ENCODE data around the gene LCORL.
"Not testable (repeated sequence)": the region's sequence is repeated elsewhere in the genome, so short reads cannot be mapped to it uniquely, and the experiment has no call there.

LCORL gene

DNA sequence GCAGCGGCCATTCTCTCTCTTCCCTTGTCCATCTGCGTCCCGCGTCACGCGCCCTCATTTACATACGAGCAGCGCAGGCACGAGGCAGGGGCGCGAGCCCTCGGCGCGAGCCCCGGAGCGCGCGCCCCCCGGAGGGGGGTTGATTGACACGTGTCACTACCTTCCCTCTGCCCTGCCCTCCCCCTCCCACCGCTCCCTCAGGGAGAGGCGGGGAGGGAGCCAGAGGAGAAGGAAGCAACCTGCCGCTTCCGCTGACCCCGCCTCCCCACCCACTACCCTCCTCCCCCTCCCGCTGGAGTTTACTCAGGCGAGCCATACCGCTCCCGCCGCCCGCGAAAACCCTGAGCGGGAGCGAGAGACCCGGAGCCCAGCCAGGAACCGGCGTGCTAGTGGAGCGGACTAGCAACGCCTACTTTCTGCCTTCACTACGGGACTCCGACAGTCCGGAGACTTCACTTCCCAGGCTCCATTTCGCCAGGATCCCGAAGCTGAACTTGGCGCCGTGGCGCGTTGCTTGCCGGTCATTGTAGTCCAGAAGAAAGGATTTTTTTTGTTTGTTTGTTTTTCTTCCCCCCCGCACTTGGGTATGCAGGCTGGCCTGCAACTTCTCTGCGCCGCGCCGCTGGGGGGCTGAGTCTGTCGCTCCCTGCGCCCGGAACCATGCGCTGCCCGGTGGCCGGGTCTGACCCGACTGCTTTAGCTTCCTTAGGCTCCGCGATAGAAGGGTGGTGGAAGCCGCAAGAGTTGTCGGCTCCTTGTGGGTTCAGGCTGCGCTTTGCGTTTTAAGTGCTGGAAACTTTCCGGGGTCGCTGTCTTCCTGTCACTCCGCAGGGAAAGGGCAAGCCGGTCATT is at the start of gene LCORL:
TSS of gene LCORL (minus strand) at position 36 of the 852 bp plus-strand sequence. CDS start at position 32, 4 bp downstream.
- DNase-seq = peak; percentile 90 to 91

- DNase-seq = no peak
Observed at GRCh38 chr4:18069810-18070209, 48.3 kb upstream of the LCORL start.

DNA sequence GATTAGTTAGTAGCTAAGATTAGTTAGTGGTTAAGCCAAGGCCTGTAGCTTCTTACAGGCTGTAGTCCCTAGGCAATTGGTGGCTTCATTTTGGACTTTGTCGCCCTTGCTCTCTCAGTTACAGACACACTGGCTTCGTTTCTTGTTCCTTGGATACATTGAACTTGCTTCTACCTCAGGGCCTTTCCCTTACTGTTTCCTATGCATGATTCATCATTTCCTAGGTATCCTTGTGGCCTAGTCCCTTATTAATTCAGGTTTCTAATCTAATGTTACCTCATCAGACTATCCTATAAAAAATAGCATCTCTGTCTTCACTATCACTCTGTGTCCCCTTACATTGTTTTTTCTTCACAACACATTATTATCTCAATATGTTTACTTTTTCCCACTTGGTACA is 45.5 kb upstream of the LCORL start:
- no peak for DNase-seq

- no peak for DNase-seq
Observed at GRCh38 chr4:18063079-18063478, 41.5 kb upstream of the LCORL start.

GRCh38 chr4:18057821-18058533 is 36.4 kb upstream of the LCORL start:
- DNase-seq = no peak

GRCh38 chr4:18056030-18056429 is 34.5 kb upstream of the LCORL start:
- no peak for DNase-seq

DNA sequence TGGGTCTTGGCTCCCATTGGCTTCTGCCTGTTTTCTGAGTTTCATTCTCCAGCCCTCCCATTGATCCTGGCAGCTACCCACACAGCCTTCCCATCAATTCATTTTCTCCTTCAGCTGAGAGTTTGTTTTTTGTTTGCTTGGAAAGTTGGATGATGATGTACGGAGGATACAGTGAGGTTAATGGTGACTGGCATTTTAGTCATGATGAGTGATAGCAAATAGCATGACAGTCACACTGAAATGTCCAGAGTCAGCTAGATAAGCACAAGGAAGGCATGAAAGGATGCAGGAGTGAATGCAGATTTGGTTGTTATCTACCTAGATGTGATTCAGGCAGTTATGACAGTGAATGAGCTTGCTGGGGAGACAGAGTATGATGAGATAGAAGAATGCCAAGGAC is 30.6 kb upstream of the LCORL start:
- no peak for DNase-seq

GRCh38 chr4:18051281-18051680 is 29.7 kb upstream of the LCORL start:
- no peak for DNase-seq

- no peak for DNase-seq
Observed at GRCh38 chr4:18050448-18050847, 28.9 kb upstream of the LCORL start.

GRCh38 chr4:18049446-18049845 is 27.9 kb upstream of the LCORL start:
- DNase-seq = no peak

DNA sequence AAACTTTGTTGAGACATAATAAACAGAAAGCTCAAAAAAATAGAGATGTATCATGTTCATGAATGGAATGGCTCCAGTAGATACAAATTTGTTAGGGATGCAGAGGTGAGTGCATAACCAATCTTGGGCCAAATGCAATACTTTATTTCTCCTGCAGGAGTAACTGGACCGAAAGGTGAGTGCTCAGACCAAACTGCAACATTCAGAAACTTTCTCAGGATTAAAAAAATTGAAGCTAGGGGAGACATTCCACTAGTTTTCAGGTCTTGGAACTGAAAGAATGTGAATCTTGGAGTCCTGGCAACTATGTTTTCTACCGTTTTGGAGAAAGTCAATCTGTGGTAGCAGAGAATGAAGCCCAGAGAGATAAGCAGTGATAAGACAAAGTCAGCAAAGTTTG is 21.2 kb upstream of the LCORL start:
- DNase-seq = no peak

DNA sequence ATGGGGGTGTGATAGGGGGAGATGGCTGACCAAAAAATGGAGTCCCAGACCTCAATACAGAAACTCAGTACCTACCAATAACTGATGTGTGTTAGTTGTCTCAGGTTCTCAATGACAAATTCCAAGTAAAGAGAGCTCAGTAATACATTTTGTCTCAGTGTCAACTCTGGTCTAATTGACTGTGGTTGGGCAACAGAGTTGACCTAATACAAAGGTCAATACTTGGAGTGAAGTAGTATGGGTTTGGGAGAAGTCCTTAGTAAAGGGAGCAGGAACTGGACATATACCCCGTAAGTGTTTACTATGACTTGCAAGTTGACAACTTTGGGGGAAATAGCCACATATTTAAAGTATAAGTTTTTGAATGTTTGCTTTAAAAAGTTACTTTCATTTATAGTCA is 20.5 kb upstream of the LCORL start:
- DNase-seq = no peak

DNA sequence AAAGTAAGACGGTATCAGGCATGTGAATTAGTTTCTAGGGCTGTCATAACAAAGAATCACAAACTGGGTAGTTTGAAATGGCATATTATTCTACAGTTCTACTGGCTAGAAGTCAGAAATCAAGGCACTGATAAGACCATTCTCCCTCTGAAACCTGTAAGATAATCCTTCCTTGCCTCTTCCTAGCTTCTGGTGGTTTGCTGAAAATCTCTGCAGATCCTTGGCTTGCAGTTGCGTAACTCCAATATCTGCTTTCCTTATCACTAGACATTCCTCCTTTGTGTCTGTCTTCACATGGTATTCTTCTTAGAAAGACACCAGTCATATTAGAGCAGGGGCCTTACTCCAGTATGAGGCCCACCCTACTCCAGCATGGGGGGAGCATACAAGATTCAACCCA is 19.6 kb upstream of the LCORL start:
- DNase-seq = no peak

DNA sequence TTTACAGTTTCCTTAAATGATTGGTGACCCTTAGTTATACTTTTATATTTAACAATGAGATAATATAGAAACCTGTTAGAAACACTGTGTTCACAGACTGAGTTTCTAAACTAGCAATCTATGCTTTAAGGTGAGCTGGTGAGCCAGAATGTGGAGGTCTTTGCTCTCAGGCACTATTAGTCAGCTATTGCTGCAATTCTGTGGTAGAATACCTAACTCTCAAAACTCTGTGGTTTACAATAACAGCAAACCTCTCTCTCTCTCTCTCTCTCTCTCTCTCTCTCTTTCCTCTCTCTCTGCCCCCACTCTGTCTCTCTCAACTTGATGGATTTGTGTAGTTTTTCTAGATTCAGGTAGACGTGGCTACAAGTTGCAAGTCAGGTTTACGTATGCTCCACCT is 17.6 kb upstream of the LCORL start:
- DNase-seq = no peak

DNA sequence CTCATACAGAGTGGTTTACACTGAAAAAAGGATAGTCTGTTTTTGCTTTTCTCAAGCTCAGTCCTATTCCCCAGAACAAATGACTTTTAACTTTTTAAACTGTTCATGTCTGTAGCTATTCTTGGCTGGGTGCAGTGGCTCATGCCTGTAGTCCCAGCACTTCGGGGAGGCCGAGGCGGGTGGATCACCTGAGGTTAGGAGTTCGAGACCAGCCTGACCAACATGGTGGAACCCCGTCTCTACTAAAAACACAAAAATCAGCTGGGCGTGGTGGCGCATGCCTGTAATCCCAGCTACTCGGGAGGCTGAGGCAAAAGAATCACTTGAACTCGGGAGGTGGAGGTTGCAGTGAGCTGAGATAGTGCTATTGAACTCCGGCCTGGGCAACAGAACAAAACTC is 14.8 kb upstream of the LCORL start:
- not testable (repeated sequence) for DNase-seq

DNA sequence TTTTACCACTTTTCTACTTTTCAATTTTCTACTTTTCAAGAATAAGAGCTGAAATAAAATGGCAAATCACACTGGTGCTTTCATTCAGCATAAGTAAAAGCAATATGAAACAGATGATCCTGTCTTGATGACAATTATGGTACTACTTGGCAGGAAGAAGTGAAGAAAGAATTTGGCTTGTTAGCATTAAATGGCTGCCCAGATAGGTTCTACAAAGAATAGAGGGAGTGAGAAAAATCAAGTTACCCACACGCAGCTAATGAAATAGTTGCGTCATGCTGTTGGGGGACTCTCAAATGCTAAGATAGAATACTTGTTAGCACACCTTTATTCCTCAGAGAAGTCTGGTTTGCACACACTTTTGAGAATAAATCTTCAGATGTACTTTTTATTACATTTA is 12.5 kb upstream of the LCORL start:
- no peak for DNase-seq

DNA sequence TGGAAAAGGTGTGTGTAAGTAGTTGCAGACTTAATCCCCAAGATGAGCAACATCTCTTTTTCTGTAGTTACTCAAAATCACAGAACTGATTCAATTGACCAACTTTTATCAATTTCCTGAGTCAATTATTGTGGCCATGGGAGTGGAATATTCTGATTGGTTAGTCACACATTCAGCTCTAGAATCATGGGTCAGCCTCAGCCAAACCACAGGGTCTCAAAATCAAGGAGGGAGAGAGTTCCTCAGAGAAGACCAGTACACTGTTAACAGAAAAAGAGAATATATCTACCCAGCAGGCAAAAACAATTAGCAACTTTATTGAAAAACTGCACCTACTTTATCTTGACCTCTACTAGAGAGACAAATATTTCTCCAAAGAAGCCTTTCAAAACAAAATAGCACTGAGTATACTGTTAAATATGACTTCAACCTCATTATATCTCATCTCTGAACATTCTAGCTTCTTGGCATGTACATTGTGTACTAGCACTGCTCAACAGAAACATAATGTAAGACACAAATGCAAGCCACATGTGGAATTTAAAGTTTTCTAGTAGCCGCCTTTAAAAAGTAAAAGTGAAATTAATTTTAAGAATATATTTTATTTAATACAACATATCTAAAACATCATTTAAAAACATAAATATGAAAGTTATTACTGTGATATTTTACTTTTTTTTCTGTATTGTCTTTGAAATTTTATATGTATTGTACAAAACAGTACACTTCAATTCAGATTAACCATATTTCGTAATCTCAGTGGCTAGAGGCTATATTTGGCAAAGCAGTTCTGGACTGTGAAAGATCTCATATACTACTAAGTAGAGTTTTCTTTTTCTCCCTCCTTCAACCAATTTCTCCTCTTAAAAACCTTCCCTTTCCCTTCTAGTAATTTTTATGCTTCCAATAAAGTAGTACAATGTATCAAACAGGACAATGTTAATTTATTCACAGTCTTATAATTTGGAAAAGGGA is 11.8 kb upstream of the LCORL start:
- DNase-seq = no peak

- DNase-seq = no peak
Observed at GRCh38 chr4:18025288-18025687, 3.7 kb upstream of the LCORL start.

DNA sequence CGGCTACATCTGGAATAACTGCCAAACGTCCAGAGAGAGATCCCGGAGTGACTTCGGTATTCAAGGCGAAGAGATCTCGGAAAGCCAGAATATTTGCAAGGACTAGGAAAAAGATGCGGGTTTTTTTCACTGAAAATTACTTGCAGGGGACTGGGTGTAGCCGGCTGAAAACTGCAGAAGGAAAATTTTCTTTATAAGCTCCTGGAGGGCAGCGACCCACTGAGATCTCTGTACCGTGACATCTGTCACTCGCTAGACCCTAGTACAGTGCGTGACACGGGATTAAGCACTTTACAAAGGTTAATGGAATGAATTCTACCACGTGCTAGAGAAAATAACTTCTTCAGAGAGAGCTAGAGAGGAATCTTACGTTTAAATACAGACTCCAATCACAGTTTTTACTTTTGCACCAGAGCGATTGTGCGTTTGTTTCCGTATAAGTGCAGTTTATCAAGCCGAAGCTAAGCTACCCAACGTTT is 1.1 kb upstream of the LCORL start:
- DNase-seq = no peak

GRCh38 chr4:18021470-18021719 is 160 bp downstream of the LCORL start:
- DNase-seq = no peak

DNA sequence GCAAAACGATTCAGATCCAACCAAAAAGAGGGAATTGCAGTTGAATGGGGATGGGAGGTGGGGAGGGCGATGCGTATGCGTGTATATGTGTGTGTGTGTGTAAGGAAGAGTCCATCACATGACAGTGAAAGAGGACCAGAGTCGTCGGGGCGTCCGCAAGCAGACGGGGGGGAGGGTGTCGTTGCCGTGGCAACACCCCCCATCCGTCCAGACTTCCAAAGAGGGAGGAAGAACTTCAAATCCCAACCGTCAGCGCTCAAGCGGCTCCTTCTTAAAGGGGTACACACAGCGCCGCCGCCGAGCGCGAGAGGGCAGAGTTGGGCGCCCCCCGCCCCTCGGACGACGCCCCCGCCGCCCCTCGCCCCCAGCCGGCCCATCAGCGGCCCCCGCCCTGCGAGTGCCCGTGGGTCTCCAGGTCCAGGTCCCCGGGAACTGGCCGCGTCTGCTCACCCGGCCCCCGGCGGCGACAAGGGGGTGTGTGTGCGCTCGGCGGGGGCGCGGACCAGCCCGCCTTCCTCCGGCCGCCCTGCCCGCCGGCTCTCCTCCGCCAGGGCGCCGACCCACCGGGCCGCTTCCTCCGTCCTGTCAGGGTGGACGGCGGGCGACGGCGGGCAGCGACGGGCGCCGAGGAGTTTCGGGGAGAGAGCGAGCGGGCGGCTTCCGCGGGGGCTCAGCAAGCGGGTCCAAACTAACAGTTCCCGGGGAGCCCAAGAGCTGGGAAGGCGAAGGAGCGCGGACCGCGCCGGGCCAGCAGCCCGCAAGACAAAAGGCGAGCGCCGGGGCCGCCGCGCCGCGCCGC is 685 bp downstream of the LCORL start:
- DNase-seq = peak; percentile 60

- DNase-seq = no peak
Observed at GRCh38 chr4:18020145-18020670, 1.3 kb downstream of the LCORL start.
